Ovary (tissue), 3 donors: ENCODE data around the gene SMARCD3.

Experiments
- CTCF ChIP-seq, 3 donors: fragments of 450-650 bp in 2 of 3; fragments of 200-600 bp in 1 of 3; IDR thresholded peaks; one replicate each; pipeline versions ENCODE4 v1.5.1 to v1.8.0; 2016 to 2022; ENCODE audit warnings: antibody characterized with exemption in 3 of 3, mild to moderate bottlenecking in 1 of 3
- POLR2A ChIP-seq: fragments of 450-650 bp; IDR thresholded peaks from one replicate; pipeline ENCODE4 v1.6.1; 2017; ENCODE audit warnings: antibody characterized with exemption, mild to moderate bottlenecking, moderate library complexity
- donor health status: DM: no; HTN: no; CAD: no.

- no peak for TF ChIP-seq CTCF (IDR thresholded peaks at IDR 0.05)
- no peak for TF ChIP-seq POLR2A
Measured at GRCh38 chr7:151189038-151189437, 59.5 kb downstream of the SMARCD3 start.
